NCI-H1105 treated with DMSO at 0.1 percent for 48 hours (cell line): ENCODE results near the gene IGSF11.
"Not testable (repeated sequence)": the region's sequence is repeated elsewhere in the genome, so short reads cannot be mapped to it uniquely, and the experiment has no call there.

Experiments
- DNase-seq: peaks from one replicate; lab custom pipeline; 2025; lab: John Stamatoyannopoulos, UW

The IGSF11 gene

GRCh38 chr3:118868051-118868450 lies 166.6 kb downstream of the IGSF11 start:
- DNase-seq: no peak

DNA sequence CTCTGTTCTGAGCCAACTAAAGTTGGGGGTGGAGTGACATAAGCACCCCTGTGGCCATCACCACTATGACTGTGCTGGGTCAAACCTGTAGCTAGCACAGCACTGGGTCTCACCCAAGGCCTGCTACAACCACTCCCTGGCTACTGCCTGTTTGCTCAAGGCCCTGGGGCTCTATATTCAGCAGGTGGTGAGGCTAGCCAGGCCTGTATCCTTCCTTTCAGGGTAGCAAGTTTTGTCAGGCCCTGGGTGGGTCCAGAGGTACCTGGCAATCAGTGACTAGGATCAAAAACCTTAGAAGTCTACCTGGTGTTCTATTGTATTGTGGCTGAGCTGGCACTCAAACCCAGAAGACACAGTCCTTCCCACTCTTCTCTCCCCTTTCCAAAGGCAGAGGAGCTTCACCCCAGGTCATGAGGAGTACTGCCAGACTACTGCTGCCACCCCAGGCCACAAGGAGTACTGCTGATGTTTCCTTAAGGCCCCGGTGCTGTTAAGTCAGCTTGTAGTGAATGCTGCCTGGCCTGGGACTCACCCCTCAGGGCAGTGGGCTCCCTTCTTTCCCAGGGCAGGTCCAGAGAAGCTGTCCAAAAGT lies 170.8 kb downstream of the IGSF11 start:
- no peak for DNase-seq

DNA sequence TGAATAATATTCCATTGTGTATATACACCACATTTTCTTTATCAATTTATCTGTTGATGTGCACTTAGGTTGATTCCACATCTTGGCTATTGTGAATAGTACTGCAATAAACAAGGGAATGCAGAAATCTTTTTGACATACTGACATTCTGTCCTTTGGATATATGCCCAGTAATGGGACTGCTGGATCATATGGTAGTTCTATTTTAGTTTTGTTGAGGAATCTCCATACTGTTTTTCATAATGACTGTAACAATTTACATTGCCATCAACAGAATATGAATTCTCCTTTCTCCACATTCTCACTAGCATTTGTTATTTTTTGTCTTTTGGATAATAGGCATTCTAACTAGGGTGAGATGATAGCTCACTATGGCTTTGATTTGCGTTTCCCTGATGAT lies 174.7 kb downstream of the IGSF11 start:
- DNase-seq: no peak

- not testable (repeated sequence) for DNase-seq
Observed at GRCh38 chr3:118851466-118852193, 183.0 kb downstream of the IGSF11 start.

DNA sequence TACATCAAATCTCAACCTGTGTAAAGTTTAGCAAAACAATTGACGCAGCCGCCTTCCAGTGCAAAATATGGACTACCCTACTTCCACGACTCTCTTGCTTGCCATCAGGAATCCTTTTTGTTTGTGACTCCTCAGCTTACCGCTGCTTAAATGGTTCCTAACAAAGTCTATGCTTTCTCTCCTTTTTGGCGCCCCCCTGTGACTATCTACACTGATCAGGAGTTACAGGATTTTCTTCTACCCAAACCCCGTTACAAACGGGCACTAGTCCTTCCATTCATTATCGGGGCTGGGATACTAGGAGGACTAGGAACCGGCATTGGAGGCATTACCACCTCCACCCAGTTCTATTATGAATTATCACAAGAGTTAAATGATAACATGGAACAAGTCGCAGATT lies 184.0 kb downstream of the IGSF11 start:
- DNase-seq: no peak
